T-helper 2 cell treated with Interferon-gamma antibody and Interleukin-4, amounts not matched to agents 5 μg/mL and 100 μg/mL, for 36 hours (primary cell): ENCODE results near the gene NELFB.

Experiments
- DNase-seq: peaks from one replicate; pipeline ENCODE4 v3.0.0; 2021; ENCODE audit warnings: low spot score
- H3K27ac Mint-ChIP-seq: one replicate; pipeline ENCODE4 v1.8.0; 2021; ENCODE audit warnings: mild to moderate bottlenecking, mixed read lengths
- H3K27me3 Mint-ChIP-seq: one replicate; pipeline ENCODE4 v1.8.0; 2021; ENCODE audit warnings: low read depth, mixed read lengths
- H3K36me3 Mint-ChIP-seq: one replicate; pipeline ENCODE4 v1.8.0; 2021; ENCODE audit warnings: low read depth, mixed read lengths
- H3K4me1 Mint-ChIP-seq: one replicate; pipeline ENCODE4 v1.8.0; 2021; ENCODE audit warnings: low read depth, mixed read lengths
- H3K4me3 Mint-ChIP-seq: one replicate; pipeline ENCODE4 v1.8.0; 2022; ENCODE audit warnings: mild to moderate bottlenecking, moderate library complexity, mixed read lengths
- H3K9me3 Mint-ChIP-seq: one replicate; pipeline ENCODE4 v1.8.0; 2021; ENCODE audit warnings: mixed read lengths

Gene NELFB

GRCh38 chr9:137280474-137281344 lies 25.6 kb downstream of the NELFB start:
- H3K36me3 Mint-ChIP-seq: peaks cover 6% of the 10 kb centered on the region
- peaks cover 9% of the 10 kb centered on the region for H3K4me1 Mint-ChIP-seq
- DNase-seq: no peak
- H3K27me3 Mint-ChIP-seq: no peaks in the 10 kb centered on the region
- no peak overlapping the region for H3K4me3 Mint-ChIP-seq
- H3K27ac Mint-ChIP-seq: no peak overlapping the region
- no peaks in the 10 kb centered on the region for H3K9me3 Mint-ChIP-seq

GRCh38 chr9:137281345-137282116 lies 26.4 kb downstream of the NELFB start:
- peaks cover 6% of the 10 kb centered on the region for H3K36me3 Mint-ChIP-seq
- H3K27ac Mint-ChIP-seq: no peak overlapping the region
- no peaks in the 10 kb centered on the region for H3K9me3 Mint-ChIP-seq
- DNase-seq: no peak
- H3K4me1 Mint-ChIP-seq: peaks cover 9% of the 10 kb centered on the region
- H3K27me3 Mint-ChIP-seq: no peaks in the 10 kb centered on the region
- H3K4me3 Mint-ChIP-seq: no peak overlapping the region

DNA sequence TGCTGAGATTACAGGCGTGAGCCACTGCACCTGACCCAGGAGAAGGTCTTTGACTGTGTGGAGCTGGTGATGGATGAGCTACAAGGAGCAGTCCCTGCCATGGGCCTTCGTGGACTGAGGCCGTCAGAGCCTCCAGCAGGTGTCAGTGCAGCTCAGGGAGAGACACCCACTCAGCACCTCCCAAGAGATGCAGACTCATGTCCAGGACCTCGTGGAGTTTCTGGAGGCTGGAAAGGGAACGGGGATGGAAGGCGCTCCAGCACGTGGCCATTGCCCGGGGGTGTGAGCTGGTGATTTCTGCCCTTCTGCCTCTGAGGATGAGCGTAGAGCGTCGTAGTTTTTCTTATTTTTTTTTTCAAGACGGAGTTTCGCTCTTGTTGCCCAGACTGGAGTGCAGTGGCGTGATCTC lies 31.9 kb downstream of the NELFB start:
- no peak for DNase-seq
- Mint-ChIP-seq H3K27ac (no peak overlapping the region), H3K27me3 (peaks cover 3% of the 10 kb centered on the region), H3K36me3 (peaks cover 5% of the 10 kb centered on the region), H3K4me1 (peaks cover 3% of the 10 kb centered on the region), H3K4me3 (no peak overlapping the region), H3K9me3 (no peaks in the 10 kb centered on the region)

DNA sequence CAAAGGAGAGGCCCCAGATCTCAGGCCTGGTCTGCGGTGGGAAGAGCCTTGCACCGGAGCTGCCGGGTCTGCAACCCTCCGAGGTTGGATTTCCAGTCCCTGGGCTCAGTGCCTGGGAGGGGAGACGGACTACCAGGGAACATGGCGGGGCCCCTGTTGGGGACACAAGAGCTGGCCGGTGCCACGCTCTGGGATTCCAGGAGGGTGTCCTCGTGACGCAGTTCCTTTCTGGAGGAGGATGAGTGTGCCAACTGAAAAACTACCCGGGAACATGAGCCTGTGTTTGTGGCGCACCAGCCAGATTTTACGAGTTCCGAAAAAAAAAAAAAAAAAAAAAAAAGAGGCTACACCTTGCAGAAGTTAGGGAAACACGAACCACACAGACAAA lies 38.0 kb downstream of the NELFB start:
- DNase-seq: no peak
- Mint-ChIP-seq H3K36me3 (no peaks in the 10 kb centered on the region), H3K9me3 (no peaks in the 10 kb centered on the region), H3K4me1 (peaks cover 3% of the 10 kb centered on the region), H3K27me3 (peaks cover 27% of the 10 kb centered on the region), H3K27ac (no peak overlapping the region), H3K4me3 (no peak overlapping the region)

DNA sequence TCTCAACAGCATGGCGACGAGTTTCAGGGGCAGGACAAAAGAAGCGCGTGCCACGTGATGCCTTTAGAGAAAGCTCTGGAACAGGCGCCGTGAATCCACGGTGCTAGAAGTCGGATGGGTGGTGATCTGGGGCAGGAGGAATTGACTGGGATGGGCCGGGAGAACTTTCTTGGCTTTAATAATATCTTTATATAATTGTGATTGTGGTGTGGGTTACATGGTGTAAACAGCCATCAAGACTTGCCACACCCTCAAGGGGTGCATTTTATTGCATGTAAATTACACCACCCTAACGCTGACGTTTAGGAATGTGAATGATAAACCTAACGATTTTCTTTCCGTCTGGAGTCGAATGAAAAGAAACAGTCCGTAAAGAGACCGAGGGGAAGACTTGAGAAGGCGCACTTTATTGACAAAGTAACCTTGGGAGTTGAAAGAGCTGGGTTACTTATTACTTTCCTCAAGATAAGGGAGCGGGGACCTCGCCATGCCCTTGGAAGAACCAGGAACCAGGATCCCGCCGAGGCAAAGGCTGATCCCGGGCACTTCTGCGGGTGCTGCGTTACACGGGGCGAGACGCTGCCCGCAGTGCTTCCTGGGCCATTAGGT lies 38.5 kb downstream of the NELFB start:
- no peak overlapping the region for H3K4me3 Mint-ChIP-seq
- no peaks in the 10 kb centered on the region for H3K9me3 Mint-ChIP-seq
- no peak for DNase-seq
- H3K27me3 Mint-ChIP-seq: peaks cover 30% of the 10 kb centered on the region
- H3K4me1 Mint-ChIP-seq: peaks cover 3% of the 10 kb centered on the region
- no peaks in the 10 kb centered on the region for H3K36me3 Mint-ChIP-seq
- no peak overlapping the region for H3K27ac Mint-ChIP-seq

GRCh38 chr9:137294091-137294680 lies 39.1 kb downstream of the NELFB start:
- peak overlapping the region; percentile 34 for H3K4me3 Mint-ChIP-seq
- no peaks in the 10 kb centered on the region for H3K36me3 Mint-ChIP-seq
- DNase-seq: no peak
- peaks cover 3% of the 10 kb centered on the region for H3K4me1 Mint-ChIP-seq
- peaks cover 35% of the 10 kb centered on the region for H3K27me3 Mint-ChIP-seq
- H3K9me3 Mint-ChIP-seq: no peaks in the 10 kb centered on the region
- no peak overlapping the region for H3K27ac Mint-ChIP-seq

GRCh38 chr9:137294681-137295237 lies 39.6 kb downstream of the NELFB start:
- Mint-ChIP-seq H3K9me3 (no peaks in the 10 kb centered on the region), H3K4me3 (peak overlapping the region; percentile 34), H3K4me1 (peaks cover 3% of the 10 kb centered on the region), H3K27ac (no peak overlapping the region), H3K36me3 (no peaks in the 10 kb centered on the region), H3K27me3 (peaks cover 38% of the 10 kb centered on the region)
- no peak for DNase-seq

- no peaks in the 10 kb centered on the region for H3K9me3 Mint-ChIP-seq
- no peak overlapping the region for H3K4me3 Mint-ChIP-seq
- H3K36me3 Mint-ChIP-seq: no peaks in the 10 kb centered on the region
- H3K27me3 Mint-ChIP-seq: peaks cover 42% of the 10 kb centered on the region
- no peak overlapping the region for H3K27ac Mint-ChIP-seq
- peak; percentile 59 for DNase-seq
- H3K4me1 Mint-ChIP-seq: peaks cover 3% of the 10 kb centered on the region
Measured at GRCh38 chr9:137295238-137295811, 40.2 kb downstream of the NELFB start.

- H3K36me3 Mint-ChIP-seq: no peaks in the 10 kb centered on the region
- peaks cover 4% of the 10 kb centered on the region for H3K4me1 Mint-ChIP-seq
- peaks cover 45% of the 10 kb centered on the region for H3K27me3 Mint-ChIP-seq
- peak overlapping the region; percentile 63 for H3K4me3 Mint-ChIP-seq
- H3K9me3 Mint-ChIP-seq: no peaks in the 10 kb centered on the region
- no peak for DNase-seq
- no peak overlapping the region for H3K27ac Mint-ChIP-seq
Measured at GRCh38 chr9:137295849-137296669, 40.9 kb downstream of the NELFB start.

GRCh38 chr9:137296670-137297664 lies 41.8 kb downstream of the NELFB start:
- no peak overlapping the region for H3K27ac Mint-ChIP-seq
- peaks cover 4% of the 10 kb centered on the region for H3K4me1 Mint-ChIP-seq
- no peaks in the 10 kb centered on the region for H3K9me3 Mint-ChIP-seq
- no peaks in the 10 kb centered on the region for H3K36me3 Mint-ChIP-seq
- H3K27me3 Mint-ChIP-seq: peaks cover 48% of the 10 kb centered on the region
- H3K4me3 Mint-ChIP-seq: peak overlapping the region; percentile 63
- DNase-seq: no peak

DNA sequence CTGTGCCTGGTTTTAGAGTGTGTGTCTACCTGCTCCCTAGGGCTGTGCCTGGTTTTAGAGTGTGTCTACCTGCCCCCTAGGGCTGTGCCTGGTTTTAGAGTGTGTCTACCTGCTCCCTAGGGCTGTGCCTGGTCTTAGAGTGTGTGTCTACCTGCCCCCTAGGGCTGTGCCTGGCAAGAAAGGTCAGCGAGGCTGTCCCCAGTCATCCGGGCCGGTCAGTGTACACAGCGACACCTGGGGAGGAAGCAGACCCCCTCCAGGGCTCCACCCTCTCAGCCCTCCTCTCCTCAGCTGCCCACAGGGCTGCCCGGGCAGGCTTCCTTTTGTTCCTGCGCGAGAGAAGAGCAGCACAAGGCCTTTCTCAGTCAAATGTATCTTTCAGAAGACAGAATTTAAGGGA lies 42.8 kb downstream of the NELFB start:
- peaks cover 4% of the 10 kb centered on the region for H3K4me1 Mint-ChIP-seq
- no peak for DNase-seq
- H3K9me3 Mint-ChIP-seq: no peaks in the 10 kb centered on the region
- H3K36me3 Mint-ChIP-seq: no peaks in the 10 kb centered on the region
- peaks cover 48% of the 10 kb centered on the region for H3K27me3 Mint-ChIP-seq
- no peak overlapping the region for H3K4me3 Mint-ChIP-seq
- no peak overlapping the region for H3K27ac Mint-ChIP-seq
